ENCODE results near the gene RPA4. TPM values are rescaled to one million over a fixed set of nuclear protein-coding genes. Genes with fewer than 3 reads are reported as not detected.

The RPA4 gene
- total and polyA plus RNA-seq, 5 donors, result 0.09 to 0.45 (median 0.29) TPM

- no peaks in the 10 kb centered on the region for H3K27me3 ChIP-seq (ENCODE audit: control insufficient read depth, insufficient read depth)
- H3K9me3 ChIP-seq (ENCODE audit: control insufficient read depth, low read length), result no peaks in the 10 kb centered on the region
- no peak overlapping the region for H3K4me3 ChIP-seq (ENCODE audit: low read length)
- ATAC-seq (no peak), DNase-seq (no peak)
- WGBS, result 98% methylated on average over 4 of the region's 4 CpGs
- no peak overlapping the region for H3K27ac ChIP-seq (ENCODE audit: low read length)
- intact Hi-C loops (cut with DNase I), result no loop called here
- no peaks in the 10 kb centered on the region for H3K4me1 ChIP-seq (ENCODE audit: control insufficient read depth, insufficient read depth, low read length)
Measured at GRCh38 chrX:96861661-96862060, 22.0 kb upstream of the RPA4 start.

DNA sequence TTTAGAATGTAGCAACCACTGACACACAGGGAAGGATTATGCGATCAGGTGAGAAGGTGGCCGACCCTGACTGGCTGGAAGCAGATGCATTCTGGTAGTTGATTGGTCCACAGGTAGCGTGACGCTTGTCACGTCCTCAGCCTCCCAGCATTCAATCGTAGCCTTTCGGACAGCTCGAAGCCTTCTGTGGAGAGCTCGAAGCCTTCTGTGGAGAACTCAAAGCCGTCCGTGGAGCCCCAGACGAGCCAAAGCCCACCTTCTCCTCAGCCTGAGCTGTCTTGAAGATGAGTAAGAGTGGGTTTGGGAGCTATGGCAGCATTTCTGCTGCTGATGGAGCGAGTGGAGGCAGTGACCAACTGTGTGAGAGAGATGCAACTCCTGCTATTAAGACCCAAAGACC lies 319 bp downstream of the RPA4 start:
- intact Hi-C loops (cut with DNase I), result no loop called here
- H3K27ac ChIP-seq (ENCODE audit: low read length), result no peak overlapping the region
- WGBS, result 97% methylated on average over 13 of the region's 13 CpGs
- H3K4me3 ChIP-seq (ENCODE audit: low read length), result no peak overlapping the region
- DNase-seq (no peak), ATAC-seq (no peak)
- H3K27me3 ChIP-seq (ENCODE audit: control insufficient read depth, insufficient read depth), result no peaks in the 10 kb centered on the region
- no peaks in the 10 kb centered on the region for H3K9me3 ChIP-seq (ENCODE audit: control insufficient read depth, low read length)
- no peaks in the 10 kb centered on the region for H3K4me1 ChIP-seq (ENCODE audit: control insufficient read depth, insufficient read depth, low read length)

DNA sequence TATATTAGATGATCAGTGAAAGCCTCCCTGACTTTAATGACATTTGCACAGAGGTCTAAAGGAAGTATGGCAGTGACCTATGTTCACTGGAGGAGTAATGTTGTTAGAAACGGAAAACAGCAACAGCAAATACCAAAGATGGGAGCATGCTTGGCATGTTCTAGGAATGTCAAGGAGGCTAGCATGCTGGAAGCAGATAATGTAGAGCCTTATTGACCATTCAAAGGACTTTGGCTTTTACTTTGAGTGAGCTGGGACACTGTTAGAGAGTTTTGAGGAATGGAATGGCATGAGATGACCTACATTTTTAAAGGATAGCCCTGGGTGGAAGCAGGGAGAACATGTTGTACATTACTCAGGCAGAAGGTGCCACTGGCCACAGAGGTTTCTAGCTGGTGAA lies 6.0 kb downstream of the RPA4 start:
- H3K4me1 ChIP-seq (ENCODE audit: control insufficient read depth, insufficient read depth, low read length), result no peaks in the 10 kb centered on the region
- no peaks in the 10 kb centered on the region for H3K9me3 ChIP-seq (ENCODE audit: control insufficient read depth, low read length)
- H3K4me3 ChIP-seq (ENCODE audit: low read length), result no peak overlapping the region
- intact Hi-C loops (cut with DNase I), result no loop called here
- no peak overlapping the region for H3K27ac ChIP-seq (ENCODE audit: low read length)
- DNase-seq, result no peak
- ATAC-seq, result peak in 1 of 2 donors; percentile 50
- 57% methylated on average over 1 of the region's 1 CpG for WGBS
- H3K27me3 ChIP-seq (ENCODE audit: control insufficient read depth, insufficient read depth), result no peaks in the 10 kb centered on the region

- ATAC-seq (peak in 1 of 2 donors; percentile 65), DNase-seq (no peak)
- Histone ChIP-seq H3K9me3 (ENCODE audit: control insufficient read depth, low read length) (no peaks in the 10 kb centered on the region), H3K4me3 (ENCODE audit: low read length) (no peak overlapping the region), H3K4me1 (ENCODE audit: control insufficient read depth, insufficient read depth, low read length) (no peaks in the 10 kb centered on the region), H3K27me3 (ENCODE audit: control insufficient read depth, insufficient read depth) (no peaks in the 10 kb centered on the region), H3K27ac (ENCODE audit: low read length) (no peak overlapping the region)
- intact Hi-C loops (cut with DNase I), result no loop called here
- 81% methylated on average over 2 of the region's 2 CpGs for WGBS
Measured at GRCh38 chrX:96906741-96907140, 23.0 kb downstream of the RPA4 start.

DNA sequence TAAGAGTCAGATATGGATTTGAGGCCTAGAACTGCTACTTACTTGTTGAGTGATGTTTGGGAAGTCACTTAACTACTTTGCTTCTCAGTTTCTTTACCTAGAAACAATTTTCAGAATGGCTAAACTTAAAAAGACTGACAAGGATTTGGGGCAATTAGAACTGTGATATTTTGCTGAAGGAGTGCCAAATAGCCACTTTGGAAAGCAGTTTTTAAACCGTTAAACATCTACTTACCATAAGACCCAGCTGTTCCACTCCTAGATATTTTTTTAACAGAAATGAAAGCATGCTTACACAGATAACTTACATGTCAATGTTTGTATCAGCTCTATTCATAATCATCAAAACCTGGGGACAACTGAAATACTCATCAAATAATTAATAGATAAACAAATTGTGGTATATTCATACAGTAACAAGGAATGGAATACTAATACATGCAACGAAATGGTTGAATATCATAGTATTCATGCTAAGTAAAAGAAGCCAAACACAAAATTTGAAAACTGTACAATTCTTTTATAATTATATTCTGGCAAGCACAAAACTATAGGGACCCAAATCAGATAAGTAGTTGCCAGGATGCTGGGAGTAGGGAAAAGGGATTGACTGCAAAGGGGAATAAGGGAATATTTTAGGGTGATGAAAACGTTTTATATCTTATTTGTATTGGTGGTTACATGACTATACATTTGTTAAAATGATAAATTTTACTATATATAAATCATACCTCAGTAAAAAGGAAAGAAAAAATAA lies 24.0 kb downstream of the RPA4 start:
- Histone ChIP-seq H3K27ac (ENCODE audit: low read length) (no peak overlapping the region), H3K27me3 (ENCODE audit: control insufficient read depth, insufficient read depth) (no peaks in the 10 kb centered on the region), H3K4me1 (ENCODE audit: control insufficient read depth, insufficient read depth, low read length) (no peaks in the 10 kb centered on the region), H3K4me3 (ENCODE audit: low read length) (no peak overlapping the region), H3K9me3 (ENCODE audit: control insufficient read depth, low read length) (no peaks in the 10 kb centered on the region)
- ATAC-seq (no peak), DNase-seq (no peak)
- intact Hi-C loops (cut with DNase I), result no loop called here
- WGBS, result 42% methylated on average over 3 of the region's 3 CpGs

DNA sequence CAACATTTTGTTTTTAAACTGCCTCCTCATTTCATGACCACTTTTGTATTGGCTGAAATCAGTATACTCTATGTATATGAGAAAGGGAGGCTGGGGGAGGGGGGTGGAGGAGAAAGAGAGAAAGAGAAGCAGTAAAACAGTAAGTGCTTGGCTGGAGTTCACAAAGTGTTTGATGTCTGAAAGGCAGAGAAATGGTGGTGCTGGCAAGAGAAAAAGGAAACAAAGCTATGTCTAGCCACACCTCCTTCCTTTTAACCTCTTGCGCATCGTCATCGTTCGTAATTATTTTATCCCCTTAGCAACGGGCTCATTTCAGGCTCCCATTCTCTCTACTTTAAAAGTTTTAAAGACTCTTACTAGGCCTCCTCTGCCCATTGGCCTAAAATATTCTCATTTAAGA lies 25.6 kb downstream of the RPA4 start:
- WGBS, result 84% methylated on average over 5 of the region's 5 CpGs
- Histone ChIP-seq H3K4me1 (ENCODE audit: control insufficient read depth, insufficient read depth, low read length) (no peaks in the 10 kb centered on the region), H3K4me3 (ENCODE audit: low read length) (no peak overlapping the region), H3K27ac (ENCODE audit: low read length) (no peak overlapping the region), H3K27me3 (ENCODE audit: control insufficient read depth, insufficient read depth) (no peaks in the 10 kb centered on the region), H3K9me3 (ENCODE audit: control insufficient read depth, low read length) (no peaks in the 10 kb centered on the region)
- ATAC-seq (no peak), DNase-seq (no peak)
- intact Hi-C loops (cut with DNase I), result no loop called here

GRCh38 chrX:96918864-96919263 lies 35.2 kb downstream of the RPA4 start:
- Histone ChIP-seq H3K4me1 (ENCODE audit: control insufficient read depth, insufficient read depth, low read length) (no peaks in the 10 kb centered on the region), H3K9me3 (ENCODE audit: control insufficient read depth, low read length) (no peaks in the 10 kb centered on the region), H3K4me3 (ENCODE audit: low read length) (no peak overlapping the region), H3K27ac (ENCODE audit: low read length) (no peak overlapping the region), H3K27me3 (ENCODE audit: control insufficient read depth, insufficient read depth) (no peaks in the 10 kb centered on the region)
- intact Hi-C loops (cut with DNase I), result loop anchor here in 1 of 4 donors (10.0 kb wide), 1 partner anchor 84 kb away; no protein-coding TSS in a partner anchor
- ATAC-seq (no peak), DNase-seq (no peak)
- WGBS, result 88% methylated on average over 2 of the region's 2 CpGs

GRCh38 chrX:96919672-96920071 lies 36.0 kb downstream of the RPA4 start:
- H3K9me3 ChIP-seq (ENCODE audit: control insufficient read depth, low read length), result no peaks in the 10 kb centered on the region
- intact Hi-C loops (cut with DNase I), result loop anchor here in 1 of 4 donors (10.0 kb wide), 1 partner anchor 85 kb away; no protein-coding TSS in a partner anchor
- no peaks in the 10 kb centered on the region for H3K4me1 ChIP-seq (ENCODE audit: control insufficient read depth, insufficient read depth, low read length)
- H3K27ac ChIP-seq (ENCODE audit: low read length), result no peak overlapping the region
- ATAC-seq, result no peak
- H3K4me3 ChIP-seq (ENCODE audit: low read length), result no peak overlapping the region
- no peak for DNase-seq
- WGBS, result 98% methylated on average over 4 of the region's 4 CpGs
- H3K27me3 ChIP-seq (ENCODE audit: control insufficient read depth, insufficient read depth), result no peaks in the 10 kb centered on the region

GRCh38 chrX:96924581-96924980 lies 40.9 kb downstream of the RPA4 start:
- 77% methylated on average over 3 of the region's 3 CpGs for WGBS

GRCh38 chrX:96929036-96929435 lies 45.3 kb downstream of the RPA4 start:
- no peak for ATAC-seq
- no peak overlapping the region for H3K27ac ChIP-seq (ENCODE audit: low read length)
- intact Hi-C loops (cut with DNase I), result no loop called here

More at GRCh38 chrX:96924581-96924980, 40.9 kb downstream of the RPA4 start:
- H3K27ac ChIP-seq (ENCODE audit: low read length), result no peak overlapping the region
- no peaks in the 10 kb centered on the region for H3K4me1 ChIP-seq (ENCODE audit: control insufficient read depth, insufficient read depth, low read length)
- H3K4me3 ChIP-seq (ENCODE audit: low read length), result no peak overlapping the region
- intact Hi-C loops (cut with DNase I), result no loop called here
- no peak for ATAC-seq
- no peaks in the 10 kb centered on the region for H3K9me3 ChIP-seq (ENCODE audit: control insufficient read depth, low read length)
- no peaks in the 10 kb centered on the region for H3K27me3 ChIP-seq (ENCODE audit: control insufficient read depth, insufficient read depth)
- no peak for DNase-seq

More at GRCh38 chrX:96929036-96929435, 45.3 kb downstream of the RPA4 start:
- no peaks in the 10 kb centered on the region for H3K9me3 ChIP-seq (ENCODE audit: control insufficient read depth, low read length)
- no peak for DNase-seq
- no peaks in the 10 kb centered on the region for H3K27me3 ChIP-seq (ENCODE audit: control insufficient read depth, insufficient read depth)
- no peak overlapping the region for H3K4me3 ChIP-seq (ENCODE audit: low read length)
- H3K4me1 ChIP-seq (ENCODE audit: control insufficient read depth, insufficient read depth, low read length), result no peaks in the 10 kb centered on the region
